Stimulated activated CD8-positive, alpha-beta memory T cell treated with anti-CD3 and anti-CD28 coated beads, Interleukin-4, amount 100 ng/mL, for 48 hours (primary cell): Measurements from ENCODE around the gene REEP1.
"Not testable (repeated sequence)": the region's sequence is repeated elsewhere in the genome, so short reads cannot be mapped to it uniquely, and the experiment has no call there.

ENCODE experiments used
- DNase-seq: peaks from one replicate; pipeline ENCODE4 v3.0.0-alpha.2; 2020

REEP1 gene

GRCh38 chr2:86337244-86337835, at the start of gene REEP1:
Gene REEP1, minus strand, starts transcription at chr2:86337626. Its CDS starts 116 bp downstream, at chr2:86337510.
- DNase-seq, result peak; percentile 38

GRCh38 chr2:86383844-86384243, 46.4 kb upstream of the REEP1 start:
- no peak for DNase-seq

- no peak for DNase-seq
Measured at GRCh38 chr2:86382698-86383097, 45.3 kb upstream of the REEP1 start.

GRCh38 chr2:86382108-86382507, 44.7 kb upstream of the REEP1 start:
- DNase-seq, result no peak

- no peak for DNase-seq
Measured at GRCh38 chr2:86378469-86378868, 41.0 kb upstream of the REEP1 start.

GRCh38 chr2:86375623-86376022, 38.2 kb upstream of the REEP1 start:
- no peak for DNase-seq

- no peak for DNase-seq
Measured at GRCh38 chr2:86372641-86373502, 35.4 kb upstream of the REEP1 start.

- DNase-seq, result no peak
Measured at GRCh38 chr2:86372133-86372532, 34.7 kb upstream of the REEP1 start.

- DNase-seq, result no peak
Measured at GRCh38 chr2:86371527-86371926, 34.1 kb upstream of the REEP1 start.

GRCh38 chr2:86370579-86370978, 33.2 kb upstream of the REEP1 start:
- DNase-seq, result no peak

GRCh38 chr2:86368161-86368824, 30.9 kb upstream of the REEP1 start:
- peak; percentile 55 for DNase-seq

GRCh38 chr2:86367499-86367777, 30.0 kb upstream of the REEP1 start:
- no peak for DNase-seq

GRCh38 chr2:86366651-86367498, 29.4 kb upstream of the REEP1 start:
- no peak for DNase-seq

- DNase-seq, result no peak
Measured at GRCh38 chr2:86364894-86365293, 27.5 kb upstream of the REEP1 start.

GRCh38 chr2:86360776-86361175, 23.4 kb upstream of the REEP1 start:
- DNase-seq, result no peak

- no peak for DNase-seq
Measured at GRCh38 chr2:86358957-86359356, 21.5 kb upstream of the REEP1 start.

- no peak for DNase-seq
Measured at GRCh38 chr2:86357392-86357963, 20.1 kb upstream of the REEP1 start.

- no peak for DNase-seq
Measured at GRCh38 chr2:86352727-86353221, 15.3 kb upstream of the REEP1 start.

- no peak for DNase-seq
Measured at GRCh38 chr2:86352137-86352726, 14.8 kb upstream of the REEP1 start.

- no peak for DNase-seq
Measured at GRCh38 chr2:86350751-86351150, 13.3 kb upstream of the REEP1 start.

- DNase-seq, result no peak
Measured at GRCh38 chr2:86347401-86347800, 10.0 kb upstream of the REEP1 start.

GRCh38 chr2:86345783-86346370, 8.5 kb upstream of the REEP1 start:
- DNase-seq, result not testable (repeated sequence)
